ENCODE results near the gene TBL3.

DNA sequence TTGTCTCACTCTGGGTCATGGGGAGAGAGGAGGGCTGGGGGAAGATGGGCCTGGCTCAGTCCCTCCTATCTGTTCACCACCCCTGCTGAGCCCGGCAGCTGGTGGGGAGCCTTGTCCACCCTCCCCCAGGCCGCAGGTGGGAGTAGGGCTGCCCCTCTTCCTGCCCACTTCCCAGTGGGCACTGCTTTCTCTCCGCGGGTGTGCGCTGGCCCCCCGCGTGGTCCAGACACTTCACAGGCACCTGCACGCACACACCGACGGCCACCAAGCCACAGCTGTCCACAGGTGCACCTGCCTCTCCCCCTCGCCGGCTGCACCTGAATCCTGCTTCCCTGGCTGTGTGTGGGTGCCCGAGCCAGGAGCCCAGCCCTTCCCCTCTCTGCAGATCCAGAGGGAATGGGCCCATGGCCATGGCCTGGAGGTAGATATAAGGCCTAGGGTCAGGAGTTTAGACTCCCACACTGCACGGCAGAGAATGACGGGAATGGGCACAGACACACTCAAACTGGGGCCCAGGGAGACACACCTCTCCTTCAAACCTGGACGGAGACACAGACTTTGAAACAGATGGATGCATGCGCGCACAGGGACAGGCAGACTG, 56.9 kb downstream of the TBL3 start:
- TF ChIP-seq, protein P1, sequence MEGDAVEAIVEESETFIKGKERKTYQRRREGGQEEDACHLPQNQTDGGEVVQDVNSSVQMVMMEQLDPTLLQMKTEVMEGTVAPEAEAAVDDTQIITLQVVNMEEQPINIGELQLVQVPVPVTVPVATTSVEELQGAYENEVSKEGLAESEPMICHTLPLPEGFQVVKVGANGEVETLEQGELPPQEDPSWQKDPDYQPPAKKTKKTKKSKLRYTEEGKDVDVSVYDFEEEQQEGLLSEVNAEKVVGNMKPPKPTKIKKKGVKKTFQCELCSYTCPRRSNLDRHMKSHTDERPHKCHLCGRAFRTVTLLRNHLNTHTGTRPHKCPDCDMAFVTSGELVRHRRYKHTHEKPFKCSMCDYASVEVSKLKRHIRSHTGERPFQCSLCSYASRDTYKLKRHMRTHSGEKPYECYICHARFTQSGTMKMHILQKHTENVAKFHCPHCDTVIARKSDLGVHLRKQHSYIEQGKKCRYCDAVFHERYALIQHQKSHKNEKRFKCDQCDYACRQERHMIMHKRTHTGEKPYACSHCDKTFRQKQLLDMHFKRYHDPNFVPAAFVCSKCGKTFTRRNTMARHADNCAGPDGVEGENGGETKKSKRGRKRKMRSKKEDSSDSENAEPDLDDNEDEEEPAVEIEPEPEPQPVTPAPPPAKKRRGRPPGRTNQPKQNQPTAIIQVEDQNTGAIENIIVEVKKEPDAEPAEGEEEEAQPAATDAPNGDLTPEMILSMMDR (conservative IDR thresholded peaks at IDR 0.05) = no peak
- no peak for TF ChIP-seq EZH2 (IDR thresholded peaks at IDR 0.05; ENCODE audit: low read depth)
